Keratinocyte (primary cell): ENCODE measurements around the gene CCN5. TPM values are rescaled to one million over a fixed set of nuclear protein-coding genes. Genes with fewer than 3 reads are reported as not detected.
"Not testable (repeated sequence)": the region's sequence is repeated elsewhere in the genome, so short reads cannot be mapped to it uniquely, and the experiment has no call there.

Experiments
- DNase-seq: peaks from one replicate; pipeline ENCODE4 v3.0.0-alpha.2; 2011; ENCODE audit warnings: low read depth, missing footprints, low spot score
- FAIRE-seq: peaks from 2 replicates; lab custom pipeline; 2011; peaks lifted over from hg19 to GRCh38; lab: Jason Lieb, UNC
- H2AFZ ChIP-seq: 2 replicates; pipeline ENCODE4 v1.6.0; 2012; ENCODE audit warnings: low read length, control low read depth, inconsistent platforms; ENCODE audit not compliant: control insufficient read depth
- H3K27ac ChIP-seq: 2 replicates; pipeline ENCODE4 v1.5.1; 2011; ENCODE audit warnings: low read length; ENCODE audit not compliant: control insufficient read depth, insufficient read depth
- H3K27me3 ChIP-seq: 3 replicates; pipeline ENCODE4 v1.6.0; 2011; ENCODE audit warnings: low read length; ENCODE audit not compliant: control insufficient read depth, insufficient read depth; ENCODE audit errors: extremely low read depth
- H3K36me3 ChIP-seq, 2 experiments: 2 replicates in 1 of 2; 3 replicates in 1 of 2; pipeline ENCODE4 v1.5.1; 2011; ENCODE audit warnings: low read length in 2 of 2, mild to moderate bottlenecking in 1 of 2; ENCODE audit not compliant: control insufficient read depth in 2 of 2, insufficient read depth in 2 of 2; ENCODE audit errors: extremely low read depth in 1 of 2
- H3K4me1 ChIP-seq: 3 replicates; pipeline ENCODE4 v1.5.1; 2011; ENCODE audit warnings: low read length; ENCODE audit not compliant: control insufficient read depth, insufficient read depth; ENCODE audit errors: extremely low read depth
- H3K4me2 ChIP-seq: 3 replicates; pipeline ENCODE4 v1.6.0; 2011; ENCODE audit warnings: low read depth, low read length; ENCODE audit not compliant: control insufficient read depth, insufficient read depth; ENCODE audit errors: extremely low read depth
- H3K4me3 ChIP-seq, 3 experiments: fragments of 200-600 bp in 1 of 3; sonication (generic) in 1 of 3; 2 replicates in 2 of 3; 3 replicates in 1 of 3; pipeline ENCODE4 v1.5.1; 2011 to 2016; ENCODE audit warnings: low read length in 3 of 3, mild to moderate bottlenecking in 3 of 3, control low read depth in 2 of 3, inconsistent platforms in 1 of 3, low read depth in 1 of 3, mixed read lengths in 1 of 3, mixed run types in 1 of 3, moderate library complexity in 1 of 3; ENCODE audit not compliant: control insufficient read depth in 2 of 3, insufficient read depth in 2 of 3; ENCODE audit errors: extremely low read depth in 1 of 3
- H3K79me2 ChIP-seq: 2 replicates; pipeline ENCODE4 v1.6.0; 2012; ENCODE audit warnings: low read length; ENCODE audit not compliant: control insufficient read depth, insufficient read depth
- H3K9ac ChIP-seq: 3 replicates; pipeline ENCODE4 v1.6.0; 2011; ENCODE audit warnings: low read length; ENCODE audit not compliant: control insufficient read depth, insufficient read depth; ENCODE audit errors: extremely low read depth
- H3K9me1 ChIP-seq: 3 replicates; pipeline ENCODE4 v1.6.0; 2011; ENCODE audit warnings: low read length; ENCODE audit not compliant: control insufficient read depth, insufficient read depth; ENCODE audit errors: extremely low read depth
- H3K9me3 ChIP-seq: 2 replicates; pipeline ENCODE4 v1.5.1; 2012; ENCODE audit warnings: low read depth, low read length; ENCODE audit not compliant: control insufficient read depth
- H4K20me1 ChIP-seq: 3 replicates; pipeline ENCODE4 v1.6.0; 2011; ENCODE audit warnings: low read length; ENCODE audit not compliant: control insufficient read depth, insufficient read depth; ENCODE audit errors: extremely low read depth
- CTCF ChIP-seq, 3 experiments: IDR thresholded peaks in 1 of 3; conservative IDR thresholded peaks in 1 of 3; optimal IDR thresholded peaks in 1 of 3; 2 replicates in 2 of 3; 3 replicates in 1 of 3; pipeline versions ENCODE3 to v1.5.1; 2011; ENCODE audit warnings: low read length in 3 of 3, mild to moderate bottlenecking in 3 of 3, moderate library complexity in 2 of 3, control low read depth in 1 of 3, inconsistent platforms in 1 of 3; ENCODE audit not compliant: insufficient read depth in 2 of 3; ENCODE audit errors: extremely low read depth in 1 of 3
- EZH2 ChIP-seq: IDR thresholded peaks from one replicate; pipeline ENCODE4 v1.6.1; 2012; ENCODE audit warnings: inconsistent platforms, mild to moderate bottlenecking, low read length, moderate library complexity
- dilution Hi-C: fragments of 300-500 bp; cut with MboI; formaldehyde crosslinking; loops from one replicate; pipeline ENCODE4 v1.7.0; 2020; ENCODE audit warnings: low sequenced_read_pairs; ENCODE audit not compliant: extremely low pct_ligation_motif_present
- polyA plus RNA-seq, 5 experiments: library from polyadenylated mRNA; depleted of rRNA in 3 of 5; stranded (reverse) in 3 of 5; stranded (forward) in 1 of 5; unstranded in 1 of 5; fragments of >200 nt; gene quantifications; 1 replicate in 1 of 5; 2 replicates in 3 of 5; 3 replicates in 1 of 5; pipeline versions ENCODE4 v1.2.1 to v1.2.3, GENCODE V29; 2011 to 2012; ENCODE audit warnings: missing spikeins in 2 of 5, low read depth in 1 of 5, low replicate concordance in 1 of 5

The CCN5 gene
- polyA plus RNA-seq, 1 donor (not counting 4 experiments of a cell fraction or from before 2014, with no cell fraction given), result not detected

- no peak for FAIRE-seq
- no peaks in the 10 kb centered on the region for H3K9me1 ChIP-seq
- dilution Hi-C loops, result loop anchor here (25.0 kb wide), 1 partner anchor 101 kb away; no protein-coding TSS in a partner anchor
Measured at GRCh38 chr20:44761423-44761822, 46.3 kb downstream of the CCN5 start.

DNA sequence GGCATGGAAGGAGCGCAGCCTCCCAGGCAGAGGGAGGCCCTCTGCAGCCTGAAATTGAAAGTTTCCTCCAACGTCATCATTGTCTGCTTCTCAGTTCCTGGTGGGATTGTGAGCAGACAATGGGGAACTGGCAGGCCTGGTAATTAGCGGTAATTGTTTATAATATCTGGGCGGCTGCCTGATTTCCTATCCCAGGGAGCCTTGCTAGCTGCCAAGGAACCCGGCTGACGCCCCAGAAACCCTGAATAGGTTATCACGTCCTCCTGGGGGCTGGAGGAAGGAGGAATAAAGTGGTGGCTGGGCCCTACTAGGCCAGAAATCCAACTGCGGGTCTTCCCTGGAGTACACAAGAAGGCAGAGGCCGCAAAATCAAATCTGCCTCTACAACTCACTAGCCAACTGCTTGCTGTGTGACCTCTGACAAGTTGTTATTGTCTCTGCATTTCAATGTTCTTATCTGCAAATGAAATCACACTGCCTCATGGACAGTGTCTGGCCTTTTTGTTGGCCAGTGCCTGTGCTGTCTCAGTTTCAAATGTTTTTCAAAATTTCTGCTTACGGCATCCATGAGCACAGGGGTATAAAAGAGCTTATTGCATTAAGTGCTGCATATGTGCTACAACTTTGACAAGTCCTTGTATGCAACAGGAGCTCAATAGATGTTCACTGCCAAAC is 47.4 kb downstream of the CCN5 start:
- no peaks in the 10 kb centered on the region for H3K4me1 ChIP-seq
- no peak overlapping the region for H3K4me3 ChIP-seq
- H3K79me2 ChIP-seq, result no peaks in the 10 kb centered on the region
- no peaks in the 10 kb centered on the region for H3K36me3 ChIP-seq
- no peak overlapping the region for H3K27ac ChIP-seq
- no peak overlapping the region for H3K4me2 ChIP-seq
- H2AFZ ChIP-seq, result no peak overlapping the region
- no peaks in the 10 kb centered on the region for H3K9me1 ChIP-seq
- H3K27me3 ChIP-seq, result peaks cover 13% of the 10 kb centered on the region
- no peak overlapping the region for H3K9ac ChIP-seq
- no peaks in the 10 kb centered on the region for H4K20me1 ChIP-seq
- no peak for DNase-seq
- H3K9me3 ChIP-seq, result no peaks in the 10 kb centered on the region
- dilution Hi-C loops, result loop anchor here (25.0 kb wide), 1 partner anchor 100 kb away; no protein-coding TSS in a partner anchor
- FAIRE-seq, result no peak
- TF ChIP-seq EZH2 (no peak), CTCF (optimal IDR thresholded peaks at IDR 0.05 in 1 of 3, IDR thresholded peaks at IDR 0.05 in 1 of 3, conservative IDR thresholded peaks at IDR 0.05 in 1 of 3; ENCODE audit: extremely low read depth in 1 of 3, insufficient read depth in 2 of 3, low read length in 3 of 3) (no peak)

More at GRCh38 chr20:44761423-44761822, 46.3 kb downstream of the CCN5 start:
- no peak overlapping the region for H3K4me2 ChIP-seq
- H2AFZ ChIP-seq, result no peak overlapping the region
- TF ChIP-seq CTCF (optimal IDR thresholded peaks at IDR 0.05 in 1 of 3, IDR thresholded peaks at IDR 0.05 in 1 of 3, conservative IDR thresholded peaks at IDR 0.05 in 1 of 3; ENCODE audit: extremely low read depth in 1 of 3, insufficient read depth in 2 of 3, low read length in 3 of 3) (no peak), EZH2 (no peak)
- H3K9me3 ChIP-seq, result no peaks in the 10 kb centered on the region
- H3K4me3 ChIP-seq, result no peak overlapping the region
- no peak overlapping the region for H3K9ac ChIP-seq
- H4K20me1 ChIP-seq, result no peaks in the 10 kb centered on the region
- no peaks in the 10 kb centered on the region for H3K36me3 ChIP-seq
- no peaks in the 10 kb centered on the region for H3K4me1 ChIP-seq
- H3K79me2 ChIP-seq, result no peaks in the 10 kb centered on the region
- H3K27me3 ChIP-seq, result peaks cover 13% of the 10 kb centered on the region
- DNase-seq, result no peak
- H3K27ac ChIP-seq, result no peak overlapping the region

GRCh38 chr20:44763798-44764197 is 48.6 kb downstream of the CCN5 start:
- DNase-seq, H3K79me2 ChIP-seq, H3K27ac ChIP-seq, H3K4me3 ChIP-seq, H2AFZ ChIP-seq, H3K4me1 ChIP-seq, FAIRE-seq, H3K4me2 ChIP-seq, H3K9ac ChIP-seq, H3K9me1 ChIP-seq, H3K36me3 ChIP-seq, H4K20me1 ChIP-seq, H3K9me3 ChIP-seq: not testable (repeated sequence)
- H3K27me3 ChIP-seq, result peaks cover 21% of the 10 kb centered on the region
- dilution Hi-C loops, result loop anchor here (25.0 kb wide), 1 partner anchor 99 kb away; no protein-coding TSS in a partner anchor
